Chondrocyte (in vitro differentiated cells): ENCODE data around the gene TBXAS1. TPM values are rescaled to one million over a fixed set of nuclear protein-coding genes. Genes with fewer than 3 reads are reported as not detected.

Experiments
- DNase-seq: peaks from one replicate; pipeline ENCODE4 v3.0.0; 2021; ENCODE audit warnings: mixed read lengths, low spot score
- H3K27ac Mint-ChIP-seq: one replicate; pipeline ENCODE4 v1.8.0; 2021; ENCODE audit warnings: mild to moderate bottlenecking, moderate library complexity, mixed read lengths; ENCODE audit not compliant: unreplicated experiment
- H3K27me3 Mint-ChIP-seq: 2 replicates; pipeline ENCODE4 v1.8.0; 2021; ENCODE audit warnings: low read depth, mixed read lengths
- H3K36me3 Mint-ChIP-seq: 2 replicates; pipeline ENCODE4 v1.8.0; 2021; ENCODE audit warnings: low read depth, mixed read lengths
- H3K4me1 Mint-ChIP-seq: 2 replicates; pipeline ENCODE4 v1.8.0; 2021; ENCODE audit warnings: low read depth, mild to moderate bottlenecking, mixed read lengths
- H3K4me3 Mint-ChIP-seq: one replicate; pipeline ENCODE4 v1.8.0; 2021; ENCODE audit warnings: mild to moderate bottlenecking, moderate library complexity, mixed read lengths; ENCODE audit not compliant: unreplicated experiment
- H3K9me3 Mint-ChIP-seq: 2 replicates; pipeline ENCODE4 v1.8.0; 2021; ENCODE audit warnings: low read depth, mixed read lengths
- total RNA-seq: library from RNA; stranded (reverse); gene quantifications from 3 replicates; pipeline ENCODE4 v1.2.1, GENCODE V29; 2021
- TF ChIP-seq, protein P1 (sequence below): fragments of 200-600 bp; sonication (generic); IDR thresholded peaks from 2 replicates; pipeline ENCODE4 v1.5.0; 2021; ENCODE audit warnings: antibody characterized with exemption, mild to moderate bottlenecking, moderate library complexity

Gene TBXAS1
- total RNA-seq, 1 donor from 2014 or later, result 2.4 TPM

GRCh38 chr7:139807009-139807408 is 22.1 kb upstream of the TBXAS1 start:
- Mint-ChIP-seq H3K27ac (no peak overlapping the region), H3K36me3 (no peaks in the 10 kb centered on the region), H3K9me3 (peaks cover 5% of the 10 kb centered on the region)

GRCh38 chr7:139808427-139808826 is 20.6 kb upstream of the TBXAS1 start:
- DNase-seq, result no peak
- no peak overlapping the region for H3K4me3 Mint-ChIP-seq
- no peaks in the 10 kb centered on the region for H3K9me3 Mint-ChIP-seq
- TF ChIP-seq, protein P1, sequence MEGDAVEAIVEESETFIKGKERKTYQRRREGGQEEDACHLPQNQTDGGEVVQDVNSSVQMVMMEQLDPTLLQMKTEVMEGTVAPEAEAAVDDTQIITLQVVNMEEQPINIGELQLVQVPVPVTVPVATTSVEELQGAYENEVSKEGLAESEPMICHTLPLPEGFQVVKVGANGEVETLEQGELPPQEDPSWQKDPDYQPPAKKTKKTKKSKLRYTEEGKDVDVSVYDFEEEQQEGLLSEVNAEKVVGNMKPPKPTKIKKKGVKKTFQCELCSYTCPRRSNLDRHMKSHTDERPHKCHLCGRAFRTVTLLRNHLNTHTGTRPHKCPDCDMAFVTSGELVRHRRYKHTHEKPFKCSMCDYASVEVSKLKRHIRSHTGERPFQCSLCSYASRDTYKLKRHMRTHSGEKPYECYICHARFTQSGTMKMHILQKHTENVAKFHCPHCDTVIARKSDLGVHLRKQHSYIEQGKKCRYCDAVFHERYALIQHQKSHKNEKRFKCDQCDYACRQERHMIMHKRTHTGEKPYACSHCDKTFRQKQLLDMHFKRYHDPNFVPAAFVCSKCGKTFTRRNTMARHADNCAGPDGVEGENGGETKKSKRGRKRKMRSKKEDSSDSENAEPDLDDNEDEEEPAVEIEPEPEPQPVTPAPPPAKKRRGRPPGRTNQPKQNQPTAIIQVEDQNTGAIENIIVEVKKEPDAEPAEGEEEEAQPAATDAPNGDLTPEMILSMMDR, result no peak
- H3K4me1 Mint-ChIP-seq, result peaks cover 16% of the 10 kb centered on the region
- H3K27me3 Mint-ChIP-seq, result no peaks in the 10 kb centered on the region
- H3K36me3 Mint-ChIP-seq, result no peaks in the 10 kb centered on the region
- H3K27ac Mint-ChIP-seq, result no peak overlapping the region

More at GRCh38 chr7:139807009-139807408, 22.1 kb upstream of the TBXAS1 start:
- Mint-ChIP-seq H3K4me1 (peaks cover 20% of the 10 kb centered on the region), H3K4me3 (no peak overlapping the region), H3K27me3 (no peaks in the 10 kb centered on the region)
- no peak for DNase-seq
- TF ChIP-seq, protein P1, result no peak

GRCh38 chr7:139808846-139809442 is 20.1 kb upstream of the TBXAS1 start:
- H3K27ac Mint-ChIP-seq, result no peak overlapping the region
- H3K36me3 Mint-ChIP-seq, result no peaks in the 10 kb centered on the region
- no peak overlapping the region for H3K4me3 Mint-ChIP-seq
- TF ChIP-seq, protein P1, result no peak
- H3K9me3 Mint-ChIP-seq, result no peaks in the 10 kb centered on the region
- H3K27me3 Mint-ChIP-seq, result no peaks in the 10 kb centered on the region
- peaks cover 16% of the 10 kb centered on the region for H3K4me1 Mint-ChIP-seq
- no peak for DNase-seq

DNA sequence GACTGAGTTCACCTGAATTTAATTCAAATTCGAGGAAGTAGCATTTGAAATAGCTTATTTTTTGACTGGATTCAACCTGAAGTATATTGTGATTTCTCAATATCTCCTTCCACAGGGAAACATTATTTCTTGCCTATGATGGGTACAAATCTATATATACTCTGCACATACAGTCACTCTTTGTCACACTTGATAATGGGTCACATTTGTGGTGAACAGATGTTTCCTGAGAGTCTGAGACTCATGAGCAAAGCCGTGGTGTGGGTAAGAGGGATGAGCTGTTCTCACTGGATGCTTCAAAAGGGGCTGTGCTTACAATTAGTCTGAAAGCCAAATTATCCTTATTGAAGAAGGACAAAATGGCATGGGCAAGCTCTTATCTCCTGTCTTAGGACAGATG is 18.0 kb upstream of the TBXAS1 start:
- Mint-ChIP-seq H3K4me1 (peaks cover 16% of the 10 kb centered on the region), H3K27me3 (peaks cover 4% of the 10 kb centered on the region), H3K9me3 (no peaks in the 10 kb centered on the region), H3K36me3 (no peaks in the 10 kb centered on the region), H3K27ac (no peak overlapping the region), H3K4me3 (no peak overlapping the region)
- TF ChIP-seq, protein P1, result no peak
- DNase-seq, result no peak

- no peak for DNase-seq
- TF ChIP-seq, protein P1, result no peak
- H3K4me1 Mint-ChIP-seq, result peaks cover 16% of the 10 kb centered on the region
- no peak overlapping the region for H3K4me3 Mint-ChIP-seq
- H3K27me3 Mint-ChIP-seq, result peaks cover 9% of the 10 kb centered on the region
- no peaks in the 10 kb centered on the region for H3K9me3 Mint-ChIP-seq
- no peaks in the 10 kb centered on the region for H3K36me3 Mint-ChIP-seq
- H3K27ac Mint-ChIP-seq, result no peak overlapping the region
Observed at GRCh38 chr7:139813151-139813550, 15.9 kb upstream of the TBXAS1 start.
